ENCODE measurements around the gene ARVCF.

Gene ARVCF

DNA sequence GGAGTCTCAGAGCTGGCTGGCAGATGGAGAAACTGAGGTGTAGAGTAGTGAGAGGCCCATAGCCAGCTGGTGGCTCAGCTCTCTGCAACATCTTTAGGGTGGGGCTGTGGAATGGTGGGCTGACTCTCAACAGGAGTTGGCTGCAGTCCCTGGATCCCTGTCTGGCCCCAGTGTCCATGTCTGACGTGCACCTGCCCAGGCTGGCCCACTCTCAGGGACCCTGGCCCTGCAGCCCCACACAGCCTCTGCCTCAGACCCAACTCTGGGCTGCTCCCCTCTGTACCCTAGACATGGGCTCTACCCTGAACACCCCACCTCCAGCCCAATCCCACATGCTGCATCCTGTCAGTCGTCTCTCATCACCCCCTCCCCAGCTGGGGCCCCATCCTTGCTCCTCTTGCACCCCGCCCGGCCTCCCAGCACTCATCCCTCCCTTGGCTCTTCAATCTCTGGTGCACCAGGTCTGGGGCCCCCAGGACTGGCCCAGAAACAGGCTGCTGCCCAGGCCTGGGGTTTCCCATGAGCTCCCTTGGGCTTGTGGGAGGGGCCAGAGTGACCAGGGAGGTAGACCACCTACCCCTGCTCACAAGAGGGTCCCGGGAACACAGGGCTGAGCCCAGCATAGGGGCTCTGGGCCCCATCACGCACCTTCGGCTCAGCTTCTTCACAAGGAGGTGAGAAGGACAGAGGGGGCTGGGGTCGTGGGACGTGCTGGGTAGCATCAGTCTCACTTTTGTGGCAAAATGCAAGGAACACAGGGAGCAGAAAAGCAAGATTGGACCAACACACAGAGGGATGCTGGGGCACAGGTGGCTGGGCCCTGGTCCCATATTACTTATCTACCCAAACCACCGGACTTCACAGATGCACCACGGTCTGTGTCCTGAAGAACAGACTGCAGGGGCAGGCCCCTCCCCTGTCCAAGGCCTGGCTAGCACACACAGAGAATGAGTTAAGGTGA, 31.5 kb downstream of the ARVCF start:
- no peak for DNase-seq

DNA sequence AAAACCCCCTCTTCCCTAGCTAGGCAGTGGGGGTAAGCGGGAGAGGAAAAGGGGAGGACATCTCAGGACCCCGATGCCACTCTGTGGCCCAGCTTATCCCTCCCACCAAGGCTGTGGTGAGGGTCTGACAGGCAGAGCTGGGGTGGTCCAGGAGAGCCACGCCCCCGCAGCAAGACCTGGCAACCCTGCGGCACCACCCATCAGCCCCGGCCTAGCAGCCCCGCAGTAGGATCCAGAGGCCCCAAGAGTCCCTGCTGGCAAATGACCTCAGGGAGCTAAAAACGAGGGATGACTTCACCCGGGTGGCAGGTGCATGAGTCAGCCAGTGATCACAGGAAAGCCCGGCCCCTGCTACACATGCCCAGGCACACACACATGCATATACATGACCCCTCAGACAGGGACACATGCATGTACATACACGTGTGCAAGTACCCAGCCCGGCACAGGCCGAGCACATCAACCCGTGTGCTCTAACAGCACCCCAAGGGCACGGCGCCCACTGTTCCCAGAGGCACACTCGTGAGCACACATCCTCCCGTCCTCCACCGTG, 32.3 kb downstream of the ARVCF start:
- no peak for DNase-seq

DNA sequence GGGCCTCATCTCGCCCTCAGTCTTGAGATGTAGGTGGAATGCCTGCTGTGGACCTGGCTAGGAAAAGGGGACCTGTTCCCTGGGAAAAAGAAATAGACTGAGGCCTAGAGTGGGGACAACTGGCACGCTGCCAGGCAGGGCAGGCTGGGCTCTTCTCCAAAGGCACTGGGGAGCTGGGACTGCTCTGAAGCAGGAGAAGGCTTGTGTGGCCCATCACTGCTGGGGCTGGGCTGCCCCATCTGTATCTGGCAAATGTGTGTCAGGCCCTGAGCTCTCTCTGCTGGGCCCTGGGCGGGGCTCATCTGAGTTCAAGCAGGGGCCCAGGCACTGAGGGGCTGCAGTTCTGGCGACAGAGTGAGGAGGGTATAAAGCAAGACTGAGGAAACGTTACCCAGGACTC, 32.9 kb downstream of the ARVCF start:
- no peak for DNase-seq

DNA sequence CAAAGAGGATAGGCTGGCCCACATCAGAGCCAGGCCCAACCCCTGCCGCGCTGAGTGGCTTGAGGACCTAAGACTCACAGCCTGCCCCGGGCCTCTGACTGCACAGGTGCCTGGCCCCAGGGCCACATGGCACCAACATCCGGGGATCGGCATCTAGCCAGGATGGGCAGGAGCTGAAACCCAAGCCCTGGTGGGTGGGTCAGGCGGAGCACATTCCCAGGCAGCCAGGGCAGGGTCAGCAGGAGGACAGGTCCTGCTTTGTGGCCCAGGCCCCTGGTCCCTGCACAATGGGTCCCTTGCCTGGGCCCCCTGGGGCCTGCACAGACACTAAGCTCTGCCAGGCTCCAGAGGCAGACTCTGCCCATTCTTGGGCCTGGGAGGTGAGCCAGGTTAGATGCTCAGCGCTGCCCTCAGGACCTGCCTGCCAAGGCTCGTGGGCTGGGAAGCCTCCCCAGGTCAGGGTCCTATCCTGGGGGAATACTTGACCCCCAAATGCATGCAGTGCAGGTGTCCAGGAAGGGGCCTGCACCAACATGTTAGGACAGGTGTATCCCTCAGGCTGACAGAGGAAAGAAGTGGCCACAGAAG, 33.5 kb downstream of the ARVCF start:
- DNase-seq: no peak

DNA sequence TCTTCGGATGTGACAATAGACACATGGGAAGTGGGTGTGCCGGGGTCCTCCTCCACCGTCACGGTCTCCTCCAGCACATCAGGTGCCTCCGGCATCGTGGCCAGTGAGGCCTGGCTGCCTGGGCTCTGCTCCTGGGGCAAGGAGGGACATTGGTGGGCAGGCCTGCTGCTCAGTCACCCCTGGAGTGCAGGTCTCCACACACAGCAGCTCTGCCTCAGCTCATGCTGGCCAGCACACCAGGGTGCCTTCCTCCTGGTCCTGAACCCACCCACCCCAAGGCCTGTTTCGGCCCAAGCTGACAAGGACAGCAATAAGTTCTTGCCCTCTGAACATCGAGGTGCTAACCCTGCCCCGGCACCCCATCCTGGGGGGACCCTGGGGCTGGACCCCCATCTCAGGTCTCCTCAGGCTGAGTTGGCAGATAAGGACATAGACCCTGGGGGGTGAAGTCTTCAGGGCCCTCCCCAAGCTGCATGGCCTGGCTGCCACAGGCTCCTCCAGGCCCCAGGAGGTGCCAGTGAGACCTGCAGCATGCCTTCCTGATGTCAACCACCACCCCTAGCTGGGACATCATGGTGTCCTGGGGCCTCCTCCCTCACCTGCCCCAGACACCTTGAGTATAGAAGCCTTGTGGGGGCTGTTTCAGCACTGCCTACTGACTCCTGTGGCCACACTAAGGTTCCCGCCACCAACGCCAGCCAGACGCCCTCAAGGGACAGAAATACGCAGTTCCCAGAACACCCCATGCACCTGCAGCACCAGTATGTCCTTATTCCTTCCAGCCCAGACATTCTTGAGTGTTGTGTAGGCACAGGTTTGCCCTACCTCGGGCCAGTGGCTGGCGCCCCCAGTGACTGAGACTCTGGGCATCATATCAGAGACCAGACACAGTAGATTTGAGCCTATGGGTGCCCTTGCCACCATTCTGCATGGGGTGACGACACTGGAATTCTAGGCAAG, 34.4 kb downstream of the ARVCF start:
- no peak for DNase-seq

DNA sequence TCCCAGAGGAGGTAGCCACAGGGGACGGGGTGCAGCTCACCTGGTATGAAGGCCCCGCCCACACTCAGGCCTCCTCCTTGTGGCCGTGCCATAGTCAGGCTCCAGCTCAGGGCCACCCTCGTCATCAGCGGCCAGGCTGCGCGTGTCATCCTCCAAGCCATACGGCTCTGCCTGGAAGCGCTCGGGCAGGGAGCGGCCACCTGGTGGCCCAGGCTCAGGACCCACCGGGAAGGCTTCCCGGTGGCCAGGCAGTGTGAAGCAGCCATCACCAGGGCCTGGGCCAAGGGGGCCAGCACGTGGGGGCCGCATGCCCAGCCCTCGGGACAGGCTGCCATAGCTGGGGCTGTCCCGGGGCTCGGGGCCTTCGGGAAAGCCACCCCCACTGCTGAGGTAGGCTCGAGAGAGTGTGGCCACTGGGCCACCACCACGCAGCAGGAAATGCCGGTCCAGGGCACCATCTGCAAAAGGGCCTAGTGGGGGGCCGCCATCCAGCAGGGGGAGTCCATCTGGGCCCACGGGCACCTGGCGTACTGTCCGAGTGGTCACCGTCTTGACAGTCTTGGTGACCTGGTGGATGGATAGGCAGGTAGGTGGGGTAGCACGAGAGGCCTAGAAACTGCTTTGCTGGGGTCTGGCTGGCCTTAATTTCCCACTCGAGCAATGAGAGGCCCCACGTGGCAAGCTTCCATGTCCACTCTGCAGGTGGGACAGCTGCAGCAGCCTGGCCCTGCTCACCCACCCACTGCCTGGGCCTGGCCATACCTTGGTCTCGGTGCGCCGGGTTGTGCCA, 35.3 kb downstream of the ARVCF start:
- DNase-seq: no peak

DNA sequence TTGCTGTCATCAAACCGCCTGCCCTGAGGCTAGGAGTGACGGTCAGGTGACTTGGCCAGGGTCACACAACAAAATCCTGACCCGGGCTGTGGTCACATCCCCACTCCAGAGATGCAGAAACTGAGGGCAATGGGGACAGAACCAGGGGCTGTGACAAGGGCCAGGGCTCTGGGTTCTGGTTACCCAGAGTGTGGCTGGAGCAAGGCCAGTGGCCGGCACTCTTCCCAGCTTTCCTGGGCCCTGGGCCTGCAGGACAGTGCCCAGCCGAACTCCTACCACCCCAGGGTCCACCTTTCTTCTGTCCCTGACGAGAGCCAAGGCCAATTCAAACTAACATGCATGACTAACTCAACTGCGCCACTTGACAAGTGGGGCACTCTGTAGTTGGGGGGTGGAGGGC, 35.9 kb downstream of the ARVCF start:
- DNase-seq: no peak

DNA sequence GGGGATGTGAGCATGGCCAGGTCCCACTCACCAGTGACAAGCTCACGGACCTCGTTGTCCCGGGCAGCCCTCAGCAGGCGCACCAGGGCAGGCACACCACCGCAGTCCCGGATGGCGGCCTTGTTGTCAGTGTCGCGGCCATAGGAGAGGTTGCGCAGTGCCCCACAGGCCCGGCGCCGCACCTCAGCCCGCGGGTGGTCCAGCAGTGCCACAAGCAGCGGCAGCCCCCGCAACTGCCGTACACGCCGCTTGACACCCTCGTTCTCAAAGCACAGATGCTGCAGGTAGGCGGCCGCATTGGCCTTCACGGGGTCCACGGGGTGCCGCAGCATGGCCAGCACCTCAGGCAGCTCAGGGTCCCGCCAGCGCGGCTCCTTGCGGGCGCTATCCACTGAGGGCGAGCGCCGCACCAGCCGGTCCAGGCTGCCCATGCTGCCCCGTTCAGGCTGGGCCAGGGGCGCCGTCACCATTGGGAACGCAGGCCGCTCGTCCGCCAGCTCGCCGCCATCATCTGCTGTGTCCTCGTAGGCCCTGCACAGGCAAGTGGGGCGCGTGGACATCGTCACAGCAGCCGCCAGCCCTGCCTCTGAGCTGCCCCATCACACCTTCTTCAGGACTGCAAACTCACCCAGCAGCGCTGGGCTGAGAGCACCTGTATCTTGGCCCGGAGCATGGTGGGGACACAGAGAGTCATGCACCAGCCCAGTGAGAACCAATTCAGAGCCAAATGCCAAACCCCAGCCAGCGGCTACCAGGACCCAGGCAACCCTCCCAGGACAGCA, 36.7 kb downstream of the ARVCF start:
- DNase-seq: no peak

DNA sequence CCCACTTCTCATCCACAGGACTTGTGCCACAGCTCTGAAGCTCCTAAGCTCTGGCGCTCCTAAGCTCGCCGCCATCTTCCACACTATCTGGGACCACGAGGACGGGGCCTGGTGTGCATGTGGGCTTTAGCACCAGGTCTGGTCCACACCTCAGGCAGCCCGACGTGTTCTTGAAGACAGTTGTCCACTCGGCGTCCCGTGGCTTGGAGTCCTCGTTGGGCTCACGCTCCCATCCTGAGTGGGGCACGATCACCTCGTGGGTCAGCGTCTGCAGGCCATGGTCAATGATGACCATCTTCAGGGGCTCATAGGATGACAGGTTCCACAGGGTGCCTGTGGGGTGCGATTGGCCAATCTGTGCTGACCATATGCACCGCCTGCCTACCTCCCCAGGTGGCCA, 37.9 kb downstream of the ARVCF start:
- no peak for DNase-seq

DNA sequence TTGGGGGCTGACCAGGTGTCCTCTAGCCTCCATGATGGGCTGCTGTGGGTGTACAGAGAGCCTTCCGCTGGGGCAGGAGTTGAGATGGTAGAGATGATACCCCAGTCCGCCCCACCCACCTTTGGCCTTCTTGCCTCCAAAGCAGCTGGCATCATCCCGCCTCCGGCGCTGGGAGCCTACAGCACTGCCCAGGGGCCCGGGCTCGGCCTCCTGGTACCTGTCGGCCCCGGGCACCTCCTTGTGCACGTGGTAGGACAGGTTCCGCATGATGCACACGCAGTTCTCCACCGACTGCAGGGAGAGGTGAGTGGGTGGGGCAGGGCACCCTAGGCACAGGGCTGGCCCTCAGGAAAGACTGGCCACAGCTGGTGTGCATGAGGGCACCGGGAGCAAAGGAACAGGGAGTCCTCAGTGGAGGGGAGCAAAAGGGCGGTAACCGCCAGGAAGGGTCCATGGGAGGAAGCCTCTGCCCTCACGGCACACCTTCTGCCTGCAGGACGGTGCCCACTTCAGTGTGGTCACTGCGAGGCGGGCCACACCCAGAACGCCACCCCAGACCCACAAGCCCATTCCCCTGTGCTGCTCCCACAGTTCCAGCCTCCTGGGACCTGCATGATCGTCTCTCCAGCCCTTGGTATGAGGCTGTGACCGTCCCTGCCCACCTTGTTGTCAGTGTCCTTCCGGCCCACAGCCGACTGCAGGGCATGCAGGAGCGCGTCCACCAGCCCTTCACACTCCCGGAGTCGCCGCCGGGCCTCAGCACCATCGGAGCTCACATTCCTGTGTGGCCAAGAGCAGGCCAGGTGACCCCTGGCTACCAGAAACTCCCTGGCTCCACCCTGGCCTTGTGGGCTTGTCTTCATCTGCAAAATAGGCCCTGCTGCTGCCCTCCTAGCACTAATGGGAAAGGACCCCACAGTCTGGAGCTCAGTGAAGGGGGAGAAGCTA, 39.1 kb downstream of the ARVCF start:
- no peak for DNase-seq

- DNase-seq: no peak
Observed at GRCh38 chr22:19976671-19977070, 40.0 kb downstream of the ARVCF start.

DNA sequence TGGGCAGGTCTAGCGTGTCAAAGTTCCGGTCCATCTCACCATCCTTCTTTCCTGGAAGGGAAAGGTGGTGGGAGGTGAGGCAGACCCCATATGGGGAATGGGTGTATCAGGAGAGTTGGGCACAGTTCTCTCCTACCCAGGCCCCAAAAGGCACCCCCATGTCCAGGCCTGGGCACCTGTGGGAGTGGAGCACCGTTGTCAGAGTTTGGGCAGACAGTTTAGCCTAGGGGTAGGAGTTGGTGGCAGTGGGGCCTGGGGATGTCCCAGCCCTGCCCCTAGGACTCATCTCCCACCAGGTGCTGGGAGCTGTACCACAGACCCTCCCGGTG, 41.0 kb downstream of the ARVCF start:
- DNase-seq: no peak

- DNase-seq: peak; percentile 57 to 87
Observed at GRCh38 chr22:19974935-19975706, 41.5 kb downstream of the ARVCF start.

- DNase-seq: peak; percentile 77 to 89
Observed at GRCh38 chr22:19974268-19974861, 42.3 kb downstream of the ARVCF start.

GRCh38 chr22:19973551-19974267, 42.9 kb downstream of the ARVCF start:
- no peak for DNase-seq

- DNase-seq: no peak
Observed at GRCh38 chr22:19972652-19973550, 43.7 kb downstream of the ARVCF start.

GRCh38 chr22:19972251-19972650, 44.4 kb downstream of the ARVCF start:
- DNase-seq: no peak
